NCI-H128 (cell line): ENCODE results near the gene ALOX5.

Experiments
- DNase-seq: peaks from one replicate; lab custom pipeline; 2025; ENCODE audit not compliant: unreplicated experiment; lab: John Stamatoyannopoulos, UW

The ALOX5 gene

DNA sequence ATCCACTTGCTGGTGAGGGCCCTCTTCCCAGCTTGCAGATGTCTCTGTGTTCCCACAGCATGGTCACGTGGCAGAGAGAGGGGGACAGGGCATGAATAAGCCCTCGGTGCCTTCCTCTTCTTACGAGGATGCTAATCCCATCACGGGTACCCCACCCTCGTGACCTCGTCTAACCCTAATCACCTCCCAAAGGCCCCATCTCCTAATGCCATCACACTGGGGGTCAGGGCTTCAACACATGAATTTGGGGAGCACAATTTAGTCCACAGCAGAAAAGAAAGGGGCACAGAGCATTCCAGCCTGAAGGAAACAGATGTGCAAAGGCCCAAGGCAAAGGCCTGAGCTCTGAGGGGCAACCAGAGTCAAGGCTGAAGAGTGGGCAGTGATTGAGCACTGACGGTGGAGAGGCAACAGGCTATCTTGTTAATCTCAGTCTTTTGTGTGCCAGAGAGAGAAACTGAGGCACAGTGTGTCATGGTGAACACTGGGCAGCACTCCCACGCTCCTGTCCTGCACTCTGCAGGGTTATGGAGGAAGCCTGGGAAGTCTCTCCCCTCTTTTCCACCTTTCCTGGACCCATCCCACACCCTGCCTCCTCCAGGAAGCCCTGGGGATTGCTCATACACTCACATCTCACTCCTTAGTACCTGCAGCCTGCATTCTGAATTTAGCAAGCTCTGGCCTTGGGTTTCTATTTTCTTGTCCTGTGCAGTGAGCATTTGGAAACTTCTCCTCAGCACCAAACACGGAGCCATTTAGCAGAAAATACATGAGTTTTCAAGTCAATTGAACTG is 49.0 kb downstream of the ALOX5 start:
- DNase-seq = no peak

DNA sequence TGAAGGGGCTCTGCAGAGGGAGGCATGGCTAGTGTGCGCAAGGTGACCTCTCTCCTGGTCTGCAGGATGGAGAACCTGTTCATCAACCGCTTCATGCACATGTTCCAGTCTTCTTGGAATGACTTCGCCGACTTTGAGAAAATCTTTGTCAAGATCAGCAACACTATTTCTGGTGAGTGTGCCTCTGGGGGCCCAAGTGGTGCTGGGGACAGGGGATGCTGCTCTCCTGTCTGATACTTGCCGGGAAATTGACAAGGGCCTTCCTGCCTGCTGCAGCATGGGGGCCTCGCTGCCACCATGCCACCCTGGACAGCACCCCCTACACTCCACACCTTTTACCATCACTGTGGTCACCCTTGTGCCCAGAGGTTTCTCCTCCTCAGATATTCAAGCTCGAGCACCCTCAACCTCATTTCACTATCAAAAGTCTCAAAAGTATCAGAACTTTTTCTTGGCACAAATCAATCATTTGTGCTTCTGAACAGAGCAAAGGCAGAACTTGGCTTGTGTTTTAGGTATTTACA is 50.0 kb downstream of the ALOX5 start:
- DNase-seq = no peak

GRCh38 chr10:45424668-45425404 is 50.8 kb downstream of the ALOX5 start:
- DNase-seq = no peak

GRCh38 chr10:45425621-45426563 is 51.9 kb downstream of the ALOX5 start:
- no peak for DNase-seq

GRCh38 chr10:45427262-45427969 is 53.4 kb downstream of the ALOX5 start:
- no peak for DNase-seq

GRCh38 chr10:45427970-45428366 is 54.0 kb downstream of the ALOX5 start:
- no peak for DNase-seq

- no peak for DNase-seq
These were observed 54.8 kb downstream of the ALOX5 start for GRCh38 chr10:45428611-45429510.

GRCh38 chr10:45429790-45430189 is 55.8 kb downstream of the ALOX5 start:
- DNase-seq = no peak

- no peak for DNase-seq
These were observed 58.1 kb downstream of the ALOX5 start for GRCh38 chr10:45432113-45432512.

DNA sequence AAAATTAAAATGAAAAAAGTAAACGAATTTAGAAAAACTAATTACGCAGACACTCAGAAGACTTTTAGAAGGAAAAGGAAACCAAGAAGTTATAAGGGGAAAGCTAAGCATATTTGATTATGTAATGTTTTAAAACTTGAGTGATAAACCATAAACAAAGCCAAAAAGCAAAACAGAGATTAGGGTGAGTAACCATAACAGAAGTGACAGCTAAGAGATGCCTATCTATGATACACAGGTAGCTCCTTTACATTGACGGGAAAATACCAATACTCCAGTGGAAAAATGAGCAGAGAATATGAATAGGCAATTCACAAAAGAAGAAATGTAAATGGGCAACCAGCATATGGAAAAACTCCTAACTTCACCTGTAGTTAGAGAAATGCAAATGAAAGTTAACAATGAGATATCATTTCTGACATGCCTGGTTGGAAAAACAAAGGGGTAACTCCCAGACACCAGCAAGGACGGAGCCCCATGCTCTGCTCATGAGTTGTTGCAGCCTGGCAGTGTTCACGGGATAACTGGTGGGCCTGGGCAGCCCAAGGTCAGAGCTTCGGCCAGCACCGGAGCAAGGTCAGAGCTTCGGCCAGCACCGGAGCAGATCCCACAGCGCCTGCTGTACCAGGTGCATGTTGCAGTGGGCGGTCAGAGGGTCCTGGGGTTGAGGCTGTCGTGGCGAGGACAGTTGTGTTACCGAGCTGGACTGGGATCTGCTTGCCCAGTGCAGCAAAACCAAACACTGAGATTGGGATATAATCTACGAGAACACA is 58.9 kb downstream of the ALOX5 start:
- DNase-seq = no peak

DNA sequence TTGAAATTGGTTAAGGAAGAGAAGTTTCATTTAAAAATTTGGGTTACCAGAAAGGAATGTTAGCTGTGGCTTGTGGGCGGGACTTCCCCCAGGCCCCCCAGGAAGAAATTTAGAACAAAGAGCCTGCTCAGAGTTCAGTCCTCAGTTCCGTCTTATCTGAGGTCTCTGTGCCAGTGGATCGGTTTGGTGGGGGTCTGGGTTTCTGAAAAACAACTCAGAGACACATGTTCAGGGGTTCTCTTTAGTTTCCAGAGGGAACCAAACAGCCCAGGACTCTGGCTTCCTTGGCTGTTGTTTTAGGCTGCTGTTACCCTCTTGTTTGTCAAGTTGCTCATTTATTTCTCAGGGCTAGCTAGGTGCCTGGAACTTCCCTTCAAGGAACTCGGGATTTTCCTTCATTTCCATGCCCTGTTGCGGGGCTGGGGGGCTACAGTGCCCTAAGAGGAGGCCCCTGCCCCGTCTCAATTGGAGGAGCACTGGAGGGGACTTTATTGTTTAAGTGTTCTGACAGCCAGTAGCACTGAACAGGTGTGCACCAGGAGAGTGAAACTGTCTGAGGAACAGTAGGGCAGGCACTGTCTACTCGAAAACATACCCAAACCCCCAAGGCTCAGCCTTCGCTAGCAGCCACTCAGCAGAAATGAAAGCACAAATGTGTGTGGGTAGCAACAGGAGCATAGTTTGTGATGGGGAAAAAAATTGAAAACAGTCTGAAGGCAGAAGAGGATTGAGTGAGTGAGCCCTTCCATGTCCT is 59.9 kb downstream of the ALOX5 start:
- DNase-seq = no peak

GRCh38 chr10:45437587-45438465 is 63.8 kb downstream of the ALOX5 start:
- DNase-seq = no peak

DNA sequence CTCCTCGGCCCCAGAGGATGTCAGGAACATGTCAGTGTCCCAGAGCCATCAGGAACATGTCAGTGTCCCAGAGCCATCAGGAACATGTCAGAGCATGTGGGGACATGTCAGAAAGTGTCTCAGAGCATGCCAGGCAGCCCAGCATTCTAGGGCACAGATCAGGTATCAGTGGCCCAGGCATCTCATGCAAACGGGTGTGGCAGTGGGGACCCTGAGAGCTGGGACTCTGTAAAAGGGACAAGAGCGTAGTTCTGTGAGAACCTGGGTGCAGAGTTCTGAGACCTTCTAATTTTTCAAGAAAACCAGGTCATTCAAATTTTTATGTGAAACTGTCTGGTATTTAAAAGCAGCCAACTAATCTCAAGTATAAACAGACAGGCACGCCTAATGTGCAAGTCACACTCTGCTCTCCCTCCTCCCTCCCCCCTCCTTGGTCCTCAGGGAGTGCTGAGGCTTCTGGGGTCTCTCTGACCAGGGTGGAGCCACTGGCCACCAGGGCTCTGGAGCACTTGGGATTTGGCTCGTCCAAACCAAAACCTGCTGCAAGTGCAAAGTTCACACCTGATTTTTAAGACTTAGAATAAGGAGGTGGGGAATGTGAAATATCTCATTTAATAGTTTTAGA is 64.6 kb downstream of the ALOX5 start:
- DNase-seq = no peak

- no peak for DNase-seq
These were observed 65.3 kb downstream of the ALOX5 start for GRCh38 chr10:45439365-45439764.

- no peak for DNase-seq
These were observed 65.9 kb downstream of the ALOX5 start for GRCh38 chr10:45439873-45440272.

- no peak for DNase-seq
These were observed 66.6 kb downstream of the ALOX5 start for GRCh38 chr10:45440511-45441062.
